HG02571 (cell line): ENCODE data around the gene NSD2.
"Not testable (repeated sequence)": the region's sequence is repeated elsewhere in the genome, so short reads cannot be mapped to it uniquely, and the experiment has no call there.

Source experiments
- ATAC-seq: cut with Tn5 transposase; IDR thresholded peaks from one replicate; pipeline ENCODE4 v1.9.1; 2021; ENCODE audit warnings: mild to moderate bottlenecking, moderate library complexity; ENCODE audit not compliant: unreplicated experiment

The NSD2 gene

GRCh38 chr4:1841887-1842210, 29.3 kb upstream of the NSD2 start:
- no peak for ATAC-seq

DNA sequence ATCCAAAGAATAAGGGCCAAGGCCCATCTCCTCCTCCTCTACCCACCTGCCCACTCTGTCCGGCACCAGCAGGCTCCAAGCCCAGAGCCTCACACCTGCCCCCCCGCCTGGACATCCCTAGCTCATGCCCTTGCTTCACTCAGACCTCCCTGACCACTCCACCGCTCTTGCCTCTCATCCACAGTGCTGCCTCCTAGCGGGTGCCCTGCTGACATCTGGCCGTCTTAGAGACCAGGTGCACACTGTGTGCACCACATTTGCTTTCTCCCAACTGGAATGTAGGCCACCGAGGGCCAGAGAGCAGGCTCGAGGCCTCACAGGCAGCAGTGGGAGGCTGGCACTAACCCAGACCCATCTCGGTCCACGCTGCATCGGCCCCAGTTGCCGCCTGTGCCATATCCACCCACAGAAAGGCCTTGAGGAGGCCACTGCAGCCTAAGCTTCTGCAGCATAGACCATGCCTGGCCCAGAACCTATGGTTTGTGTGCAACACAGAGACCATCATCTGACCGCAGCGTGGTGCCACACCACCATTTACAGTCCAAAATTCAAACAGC, 28.8 kb upstream of the NSD2 start:
- no peak for ATAC-seq

GRCh38 chr4:1842993-1843448, 28.2 kb upstream of the NSD2 start:
- ATAC-seq, result no peak

DNA sequence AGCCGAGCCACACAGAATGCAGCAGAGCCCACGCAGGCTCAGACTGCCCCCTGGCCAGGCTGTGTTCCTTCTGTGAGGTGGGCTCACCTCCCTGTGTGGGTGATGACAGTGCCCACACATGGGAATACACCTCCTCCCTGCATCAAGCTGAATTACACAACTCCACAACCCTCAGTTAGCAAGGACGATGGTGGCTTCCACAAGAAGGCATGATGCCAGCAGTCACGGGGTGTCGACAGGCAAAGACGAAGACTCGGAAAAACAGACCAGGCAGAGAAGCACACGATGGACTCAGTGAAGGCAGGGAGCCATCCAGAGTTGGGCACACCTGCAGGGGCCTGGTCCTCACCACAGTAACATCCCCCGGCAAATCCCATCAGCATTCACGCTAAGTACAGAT, 27.3 kb upstream of the NSD2 start:
- ATAC-seq, result no peak

DNA sequence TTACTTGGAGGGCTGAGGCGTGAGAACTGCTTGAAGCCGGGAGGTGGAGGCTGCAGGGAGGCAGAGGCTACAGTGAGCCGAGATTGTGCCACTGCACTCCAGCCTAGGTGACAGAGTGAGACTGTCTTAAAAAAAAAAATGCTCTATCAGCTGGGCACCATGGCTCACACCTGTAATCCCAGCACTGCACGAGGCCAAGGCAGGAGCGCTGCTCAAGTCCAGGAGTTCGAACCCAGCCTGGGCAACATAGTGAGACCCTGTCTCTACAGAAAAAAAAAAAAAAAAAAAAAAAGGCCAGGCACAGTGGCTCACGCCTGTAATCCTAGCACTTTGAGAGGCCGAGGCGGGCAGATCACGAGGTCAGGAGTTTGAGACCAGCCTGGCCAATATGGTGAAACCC, 26.6 kb upstream of the NSD2 start:
- not testable (repeated sequence) for ATAC-seq

DNA sequence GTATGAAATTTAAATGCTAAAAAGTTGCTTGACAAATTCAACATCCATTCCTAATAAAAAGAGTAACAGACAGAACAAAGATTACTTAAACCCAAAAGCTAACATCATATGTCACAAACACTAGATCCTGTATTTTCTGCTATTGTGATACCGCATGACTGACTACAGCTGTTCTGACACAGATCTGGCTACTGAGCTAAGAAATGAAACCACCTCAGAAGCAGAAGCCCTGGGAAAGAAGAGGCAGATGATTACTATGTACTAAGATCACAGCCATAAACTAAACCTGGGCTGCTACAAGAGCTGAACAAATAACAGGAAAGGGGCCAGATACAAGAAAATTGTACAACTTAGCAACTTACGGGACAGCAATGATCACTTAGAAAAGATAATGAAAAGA, 24.6 kb upstream of the NSD2 start:
- no peak for ATAC-seq

DNA sequence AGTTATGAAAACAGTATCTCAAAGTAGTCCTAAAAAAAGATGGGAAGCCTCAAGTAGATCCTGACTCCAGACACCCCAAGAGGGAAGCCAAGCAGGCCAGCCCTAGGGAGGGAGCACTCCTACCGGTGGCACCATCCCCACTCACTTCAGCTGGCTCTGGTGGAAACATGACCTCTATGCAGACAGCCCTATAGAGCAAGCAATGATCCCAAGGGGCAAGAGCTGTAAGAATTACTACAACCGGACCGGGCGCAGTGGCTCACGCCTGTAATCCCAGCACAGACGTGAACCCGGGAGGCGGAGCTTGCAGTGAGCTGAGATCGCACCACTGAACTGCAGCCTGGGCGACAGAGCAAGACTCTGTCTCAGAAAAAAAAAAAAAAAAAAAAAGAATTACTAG, 20.9 kb upstream of the NSD2 start:
- ATAC-seq, result no peak

DNA sequence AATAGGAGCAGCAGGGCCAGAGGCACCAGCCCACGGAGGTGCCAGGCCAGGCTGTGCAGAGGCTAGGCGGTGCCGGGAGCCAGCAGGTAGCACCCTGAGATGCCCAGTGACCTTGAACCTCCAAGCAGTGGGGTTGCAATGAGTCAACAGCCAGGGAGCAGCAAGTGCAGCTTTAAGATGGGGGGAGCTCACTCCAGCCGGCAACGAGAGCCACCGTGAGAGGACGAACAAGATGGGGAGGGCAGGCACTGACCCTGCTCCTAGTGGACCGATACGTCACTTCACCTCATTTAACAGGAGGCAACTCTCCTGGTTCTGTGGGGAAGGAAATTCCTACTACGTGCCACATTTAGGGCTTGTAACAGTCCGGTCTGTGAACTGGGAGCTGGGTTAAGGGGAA, 20.0 kb upstream of the NSD2 start:
- ATAC-seq, result no peak

GRCh38 chr4:1851575-1852410, 19.4 kb upstream of the NSD2 start:
- ATAC-seq, result no peak

DNA sequence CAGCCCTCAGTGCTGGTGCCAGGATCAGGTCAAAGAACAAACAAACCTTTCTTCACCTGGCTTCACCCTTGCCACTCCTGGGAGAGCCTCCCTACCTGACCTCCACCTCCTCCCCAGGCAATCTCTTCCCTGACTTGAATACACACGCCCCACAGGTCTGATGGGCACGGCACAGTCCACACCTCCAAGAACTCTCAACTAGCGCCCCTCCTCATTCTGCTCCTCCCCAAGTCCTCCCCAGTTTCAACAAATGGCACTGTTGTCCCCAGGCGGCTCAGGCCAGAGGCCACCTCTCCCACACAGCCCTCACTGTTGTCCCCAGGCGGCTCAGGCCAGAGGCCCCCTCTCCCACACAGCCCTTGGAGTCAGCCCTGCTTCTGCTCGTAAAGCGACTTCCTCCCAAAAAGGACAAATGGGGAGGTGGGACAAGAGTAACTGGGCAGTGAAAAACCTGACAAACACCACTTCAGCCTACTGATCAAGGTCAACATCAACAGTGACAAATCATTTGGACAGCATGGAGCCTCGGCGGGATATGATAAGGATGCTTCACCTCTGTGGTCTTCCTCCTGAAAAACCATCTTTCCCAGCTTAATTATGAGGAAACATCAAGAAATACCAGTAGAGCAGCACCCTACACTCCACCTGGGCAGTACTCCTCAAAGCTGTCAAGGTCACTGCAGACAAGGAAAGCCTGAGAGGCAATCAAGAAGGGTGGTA, 18.1 kb upstream of the NSD2 start:
- no peak for ATAC-seq

DNA sequence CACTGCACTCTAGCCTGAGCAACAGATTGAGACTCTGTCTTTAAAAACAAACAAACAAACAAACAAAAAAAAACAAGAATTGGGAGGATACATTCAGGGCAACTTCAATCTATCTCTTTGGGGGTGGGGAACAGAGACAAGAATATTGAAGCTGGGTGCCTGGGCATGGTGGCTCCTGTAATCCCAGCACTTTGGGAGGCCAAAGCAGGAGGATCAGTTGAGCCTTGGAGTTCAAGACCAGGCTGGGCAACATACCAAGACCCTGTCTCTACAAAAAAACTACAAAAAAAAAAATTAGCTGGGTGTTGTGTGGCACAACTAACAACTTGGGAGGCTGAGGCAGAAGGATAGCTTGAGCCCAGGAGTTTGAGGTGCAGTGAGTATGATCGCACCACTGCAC, 16.4 kb upstream of the NSD2 start:
- ATAC-seq, result no peak

GRCh38 chr4:1855333-1856070, 15.7 kb upstream of the NSD2 start:
- peak; percentile 5 for ATAC-seq

- peak; percentile 81 for ATAC-seq
Observed at GRCh38 chr4:1856071-1856942, 14.9 kb upstream of the NSD2 start, which contains the start of gene LETM1. LETM1 (minus strand) TSS chr4:1856156; CDS start chr4:1855950, 206 bp downstream.

DNA sequence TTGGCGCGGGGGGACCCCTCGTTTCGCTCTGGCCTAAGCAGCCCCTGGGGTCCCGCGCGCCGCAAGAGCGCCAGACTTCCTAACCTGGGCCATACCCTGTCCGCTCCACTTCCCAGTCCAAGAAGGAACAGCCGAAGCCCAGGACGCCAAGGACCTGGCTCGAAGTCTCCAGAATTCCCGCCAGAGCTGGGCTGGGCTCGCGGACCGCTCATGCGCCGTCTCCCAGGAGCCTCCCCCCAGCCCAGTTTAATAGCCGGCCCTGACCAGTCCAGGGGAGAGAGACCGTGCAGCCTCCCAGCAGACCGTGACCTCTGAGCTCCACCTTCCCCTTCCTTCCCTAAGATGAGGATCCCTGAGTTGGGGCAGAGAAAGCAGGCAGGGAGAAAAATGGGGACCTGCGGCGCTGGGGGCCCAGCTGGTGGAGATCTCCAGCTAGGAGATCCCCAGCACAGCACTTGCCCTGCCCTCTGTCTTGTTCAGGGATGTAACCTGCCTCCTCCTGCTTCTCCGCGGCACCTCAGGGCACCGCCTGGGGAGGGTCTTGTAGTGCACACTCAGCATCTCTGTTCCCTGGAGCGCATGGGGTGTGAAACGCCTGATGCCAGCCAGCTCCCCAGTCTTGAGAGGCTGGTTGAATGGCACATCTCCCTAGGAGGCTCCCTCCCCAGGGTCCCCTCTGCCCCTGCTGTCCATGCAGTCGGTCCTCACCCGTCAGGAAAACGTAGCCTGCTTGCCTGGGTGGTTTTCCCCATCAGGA, 14.1 kb upstream of the NSD2 start:
- no peak for ATAC-seq

- no peak for ATAC-seq
Observed at GRCh38 chr4:1857931-1858330, 13.3 kb upstream of the NSD2 start.

DNA sequence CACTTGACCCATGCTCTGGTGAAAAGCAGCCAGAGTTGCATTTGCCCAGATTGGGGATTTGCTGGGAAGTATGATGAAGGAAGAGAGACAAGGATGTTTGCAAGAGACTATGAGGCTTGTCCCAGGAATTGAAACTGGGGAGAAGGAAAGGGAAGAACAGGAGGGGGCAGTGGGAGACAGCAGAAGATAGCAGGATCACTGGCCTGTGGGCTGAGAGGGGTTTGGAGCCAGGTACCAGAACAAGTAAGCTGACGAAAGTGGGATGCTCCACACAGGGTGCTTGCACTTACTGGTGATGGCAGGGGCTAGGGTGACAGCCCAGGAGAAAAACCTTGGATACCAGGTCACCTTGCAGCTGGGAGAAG, 11.8 kb upstream of the NSD2 start:
- no peak for ATAC-seq

DNA sequence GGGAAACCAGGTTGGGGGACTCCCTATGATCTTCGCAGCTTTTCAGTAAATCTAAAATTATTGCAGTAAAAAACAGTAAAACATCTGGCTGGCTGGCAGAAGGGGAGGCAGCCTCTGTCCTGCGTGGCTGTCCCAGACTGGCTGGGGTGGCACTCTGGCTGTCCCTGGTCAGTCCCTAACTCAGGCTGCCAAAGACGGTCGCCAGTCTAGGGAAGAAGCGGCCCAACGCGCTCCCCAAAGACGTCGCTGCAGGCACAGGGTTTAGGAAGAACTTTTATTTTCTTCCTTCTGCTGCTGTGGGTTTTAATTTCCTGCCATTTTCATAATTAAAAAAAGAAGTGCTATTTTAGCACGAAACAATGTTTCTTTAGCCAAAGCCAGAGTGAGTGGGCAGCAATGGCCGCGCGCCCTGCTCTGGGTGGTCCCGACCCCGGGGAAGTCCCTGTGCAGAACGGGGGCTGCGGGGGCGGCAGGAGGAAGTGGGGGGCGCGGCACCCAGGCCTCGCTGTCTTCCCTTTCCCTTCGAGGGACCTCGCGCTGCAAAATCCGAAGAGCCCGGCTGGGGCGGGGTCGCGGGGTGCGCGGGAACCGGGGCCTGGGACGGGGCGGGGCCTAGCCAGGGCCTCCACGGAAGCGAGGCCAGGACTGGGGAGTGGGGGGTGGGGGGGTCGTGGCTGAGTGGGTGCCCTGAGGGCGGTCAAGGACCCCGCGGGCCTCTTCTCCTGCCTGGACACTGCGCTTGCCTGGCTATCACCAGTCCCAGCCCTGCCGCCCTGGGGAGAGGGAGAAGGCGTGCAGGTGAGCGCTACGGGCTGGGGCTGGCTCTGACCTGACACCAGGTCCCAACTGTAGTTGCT, 8.9 kb upstream of the NSD2 start:
- no peak for ATAC-seq

DNA sequence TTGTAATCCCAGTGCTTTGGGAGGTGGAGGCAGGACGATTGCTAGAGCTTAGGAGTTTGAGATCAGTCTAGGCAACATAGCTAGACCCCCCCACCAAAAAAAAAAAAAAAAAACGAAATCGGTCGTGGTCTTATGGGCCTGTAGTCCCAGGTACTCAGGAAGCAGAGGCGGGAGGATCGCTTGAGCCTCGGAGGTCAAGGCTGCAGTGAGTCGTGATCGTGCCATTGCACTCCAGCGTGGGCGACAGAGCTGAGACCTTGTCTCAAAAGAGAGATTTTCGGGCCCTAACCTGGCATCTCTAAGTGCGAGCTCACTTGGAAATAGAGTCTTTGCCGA, 8.3 kb upstream of the NSD2 start:
- no peak for ATAC-seq
